ENCODE results near the gene TMEM121. TPM values are rescaled to one million over a fixed set of nuclear protein-coding genes. Genes with fewer than 3 reads are reported as not detected.
"Not testable (repeated sequence)": the region's sequence is repeated elsewhere in the genome, so short reads cannot be mapped to it uniquely, and the experiment has no call there.

Gene TMEM121
- total and polyA plus RNA-seq, 2 of the 8 experiments (the other 6 are each of a cell fraction or from before 2014, with no cell fraction given), result 1.9 TPM; not detected in 1

DNA sequence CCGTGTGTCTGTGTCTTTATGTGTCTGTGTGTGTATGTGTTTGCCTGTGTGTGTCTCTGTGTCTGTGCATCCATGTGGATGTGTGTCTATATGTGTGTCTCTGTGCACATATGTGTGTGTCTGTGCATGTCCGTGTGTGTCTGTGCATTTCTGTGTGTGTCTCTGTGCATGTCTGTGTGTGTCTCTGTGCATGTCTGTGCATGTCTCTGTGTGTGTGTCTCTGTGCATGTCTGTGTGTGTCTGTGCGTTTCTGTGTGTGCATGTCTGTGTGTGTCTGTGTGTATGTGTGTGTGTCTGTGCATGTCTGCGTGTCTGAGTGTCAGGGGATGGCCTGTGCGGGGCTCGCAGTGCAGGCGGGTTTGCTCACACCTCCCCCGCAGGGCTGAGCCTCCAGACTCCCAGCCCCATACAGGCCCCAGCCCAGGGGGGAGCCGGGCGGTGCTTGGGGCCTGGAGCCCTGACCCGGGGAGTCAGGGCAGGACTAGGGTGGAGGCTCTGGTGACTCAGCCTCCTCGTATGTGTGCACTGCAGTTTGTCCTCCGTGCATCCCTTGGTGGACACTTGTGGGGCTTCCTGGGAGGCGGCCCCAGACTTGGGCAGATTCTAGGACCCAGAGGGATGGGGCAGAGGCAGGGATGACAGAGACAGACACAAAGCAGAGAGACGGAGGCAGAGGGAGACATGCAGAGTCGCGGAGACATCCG, 41.9 kb downstream of the TMEM121 start:
- not testable (repeated sequence) for H2AFZ ChIP-seq (ENCODE audit: low read length); FAIRE-seq
- 88% methylated on average over 13 of the region's 18 CpGs; no CpG with 5 or more reads in 1 of the 2 experiments for whole genome bisulfite sequencing, 2 experiments (ENCODE audit: extremely low coverage in 1 of 2, insufficient coverage in 1 of 2, insufficient read length in 1 of 2, insufficient replicate concordance in 2 of 2, low coverage in 1 of 2, low lambda C conversion rate in 2 of 2, missing lambda C conversion rate in 1 of 2)

More for the DNA sequence above, 41.9 kb downstream of the TMEM121 start:
- H3K18ac ChIP-seq (ENCODE audit: extremely low read depth, low read length); H3K79me1 ChIP-seq (ENCODE audit: low read depth, low read length); H3K4me3 ChIP-seq (ENCODE audit: extremely low read depth in 1 of 4, insufficient read depth in 2 of 4, low read depth in 3 of 4, low read length in 4 of 4); H4K91ac ChIP-seq (replicated peaks; ENCODE audit: insufficient read length, low read length); H3K27me3 ChIP-seq (replicated peaks in 1 of 4; ENCODE audit: control insufficient read depth in 3 of 4, extremely low read depth in 1 of 4, insufficient read depth in 3 of 4, low read length in 3 of 4); CTCF ChIA-PET (ENCODE audit: partially characterized antibody); H3K23ac ChIP-seq (ENCODE audit: insufficient read length); H2AK5ac ChIP-seq (ENCODE audit: low read depth, low read length); H2BK12ac ChIP-seq (ENCODE audit: low read depth, low read length); H3K79me2 ChIP-seq (ENCODE audit: control insufficient read depth in 1 of 2, insufficient read depth in 2 of 2, low read length in 2 of 2); H2BK5ac ChIP-seq (ENCODE audit: low read depth, low read length); DNase-seq (ENCODE audit: low read depth in 1 of 2, low spot score in 2 of 2); H3K56ac ChIP-seq (replicated peaks; ENCODE audit: insufficient read length, low read depth, low read length); H3K4me2 ChIP-seq (ENCODE audit: insufficient read depth in 1 of 2, low read depth in 2 of 2, low read length in 2 of 2); H4K5ac ChIP-seq (ENCODE audit: insufficient read length, low read depth, low read length); H2BK15ac ChIP-seq (ENCODE audit: low read length); H3K9ac ChIP-seq (replicated peaks in 1 of 4; ENCODE audit: extremely low read depth in 1 of 4, low read depth in 3 of 4, low read length in 3 of 4); H3K36me3 ChIP-seq (ENCODE audit: control insufficient read depth in 2 of 4, insufficient read depth in 4 of 4, low read length in 3 of 4); H3K4ac ChIP-seq (replicated peaks; ENCODE audit: insufficient read length, low read depth, low read length); H2BK20ac ChIP-seq (ENCODE audit: low read length); H3K14ac ChIP-seq (ENCODE audit: insufficient read length); H3K4me1 ChIP-seq (replicated peaks in 1 of 4; ENCODE audit: control insufficient read depth in 3 of 4, insufficient read depth in 4 of 4, low read length in 3 of 4); H2BK120ac ChIP-seq (replicated peaks; ENCODE audit: low read depth, low read length); H4K8ac ChIP-seq (ENCODE audit: extremely low read depth, insufficient read depth, low read length); H3K27ac ChIP-seq (ENCODE audit: low read depth, low read length); POLR2A ChIA-PET (ENCODE audit: partially characterized antibody): not testable (repeated sequence)
- Histone ChIP-seq H3K9me3 (ENCODE audit: insufficient read depth in 2 of 2, low read depth in 1 of 2, low read length in 1 of 2) (peaks cover 31 to 83% of the 10 kb centered on the region in 2 experiments), H4K20me1 (replicated peaks in 1 of 2; ENCODE audit: control insufficient read depth in 1 of 2, insufficient read depth in 2 of 2, low read length in 2 of 2) (peaks cover 0 to 13% of the 10 kb centered on the region in 2 experiments), H3K23me2 (ENCODE audit: low read depth, low read length) (peaks cover 31% of the 10 kb centered on the region; the same call in 1 of the 2 replicates)

Data from H1 (cell line).